ENCODE measurements around the gene PIK3R3.

PIK3R3 gene

DNA sequence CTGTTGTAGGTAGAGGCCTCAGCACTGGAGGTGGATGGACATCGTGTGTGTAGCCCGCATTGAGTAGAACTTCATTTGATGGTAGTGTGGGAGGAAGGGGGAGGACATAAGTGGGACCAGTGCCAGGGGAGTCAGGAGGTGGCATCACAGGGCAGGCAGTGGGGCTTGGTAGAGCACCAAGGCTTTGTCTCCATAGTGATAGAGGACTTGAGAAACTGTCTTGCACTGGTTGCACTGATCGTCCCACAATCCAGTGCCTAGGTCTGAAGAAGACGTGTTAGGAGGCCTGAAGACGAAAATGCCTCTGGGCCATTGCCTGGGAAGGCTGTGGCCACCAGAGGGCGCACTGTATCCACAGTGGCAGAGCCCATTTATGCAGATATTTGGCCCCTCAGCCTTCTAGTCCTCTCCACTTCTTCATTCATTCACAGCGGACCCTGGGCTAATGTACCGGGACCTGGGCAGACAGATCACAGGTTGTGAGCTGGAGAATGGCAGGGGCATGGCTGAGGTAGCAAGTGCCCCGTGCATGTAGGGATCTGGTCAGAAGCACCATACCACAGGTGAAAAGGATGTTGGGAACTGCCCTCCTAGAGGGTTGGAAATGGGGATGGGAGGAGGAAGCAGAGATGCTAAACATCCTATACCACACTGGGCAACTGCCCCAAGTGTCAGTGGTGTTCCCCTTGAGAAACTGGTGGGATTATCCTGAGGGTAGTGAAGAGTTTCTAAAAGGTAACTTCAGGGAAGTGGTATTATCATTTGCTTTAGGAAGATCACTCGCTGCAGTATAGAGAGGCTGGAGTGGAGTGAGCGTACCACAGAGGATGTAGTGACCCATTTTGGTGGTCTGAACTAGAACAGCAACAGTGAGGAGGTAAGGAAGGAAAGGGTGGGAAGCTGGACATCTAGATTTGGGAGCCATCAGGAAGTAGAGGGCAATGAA, 95.3 kb downstream of the PIK3R3 start:
- TF ChIP-seq, protein P1, sequence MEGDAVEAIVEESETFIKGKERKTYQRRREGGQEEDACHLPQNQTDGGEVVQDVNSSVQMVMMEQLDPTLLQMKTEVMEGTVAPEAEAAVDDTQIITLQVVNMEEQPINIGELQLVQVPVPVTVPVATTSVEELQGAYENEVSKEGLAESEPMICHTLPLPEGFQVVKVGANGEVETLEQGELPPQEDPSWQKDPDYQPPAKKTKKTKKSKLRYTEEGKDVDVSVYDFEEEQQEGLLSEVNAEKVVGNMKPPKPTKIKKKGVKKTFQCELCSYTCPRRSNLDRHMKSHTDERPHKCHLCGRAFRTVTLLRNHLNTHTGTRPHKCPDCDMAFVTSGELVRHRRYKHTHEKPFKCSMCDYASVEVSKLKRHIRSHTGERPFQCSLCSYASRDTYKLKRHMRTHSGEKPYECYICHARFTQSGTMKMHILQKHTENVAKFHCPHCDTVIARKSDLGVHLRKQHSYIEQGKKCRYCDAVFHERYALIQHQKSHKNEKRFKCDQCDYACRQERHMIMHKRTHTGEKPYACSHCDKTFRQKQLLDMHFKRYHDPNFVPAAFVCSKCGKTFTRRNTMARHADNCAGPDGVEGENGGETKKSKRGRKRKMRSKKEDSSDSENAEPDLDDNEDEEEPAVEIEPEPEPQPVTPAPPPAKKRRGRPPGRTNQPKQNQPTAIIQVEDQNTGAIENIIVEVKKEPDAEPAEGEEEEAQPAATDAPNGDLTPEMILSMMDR (IDR thresholded peaks at IDR 0.05; ENCODE audit: low read length) = peak; percentile 98
- TF ChIP-seq EZH2 (IDR thresholded peaks at IDR 0.05; ENCODE audit: borderline replicate concordance, low read length) = no peak
- Histone ChIP-seq H3K9me3 (ENCODE audit: low read length) (no peaks in the 10 kb centered on the region), H3K27ac (ENCODE audit: low read depth, low read length, poor library complexity, severe bottlenecking) (no peak overlapping the region), H3K9ac (ENCODE audit: low read length) (no peak overlapping the region), H3K4me3 (ENCODE audit: low read depth, low read length, poor library complexity, severe bottlenecking) (no peak overlapping the region), H3K36me3 (ENCODE audit: insufficient read depth, low read length) (peaks cover 7% of the 10 kb centered on the region; the same call in 1 of the 2 replicates), H2AFZ (ENCODE audit: low read length) (no peak overlapping the region), H3K4me1 (ENCODE audit: insufficient read depth, low read length, severe bottlenecking) (peaks cover 33% of the 10 kb centered on the region), H3K4me2 (ENCODE audit: low read length) (no peak overlapping the region), H3F3A (ENCODE audit: insufficient read depth, low read length) (no peaks in the 10 kb centered on the region), H4K20me1 (ENCODE audit: insufficient read depth, low read length) (no peaks in the 10 kb centered on the region), H3K79me2 (ENCODE audit: insufficient read depth, low read length) (no peaks in the 10 kb centered on the region), H3K9me2 (ENCODE audit: low read depth, low read length) (no peaks in the 10 kb centered on the region), H3K27me3 (ENCODE audit: insufficient read depth, low read length) (no peaks in the 10 kb centered on the region)

DNA sequence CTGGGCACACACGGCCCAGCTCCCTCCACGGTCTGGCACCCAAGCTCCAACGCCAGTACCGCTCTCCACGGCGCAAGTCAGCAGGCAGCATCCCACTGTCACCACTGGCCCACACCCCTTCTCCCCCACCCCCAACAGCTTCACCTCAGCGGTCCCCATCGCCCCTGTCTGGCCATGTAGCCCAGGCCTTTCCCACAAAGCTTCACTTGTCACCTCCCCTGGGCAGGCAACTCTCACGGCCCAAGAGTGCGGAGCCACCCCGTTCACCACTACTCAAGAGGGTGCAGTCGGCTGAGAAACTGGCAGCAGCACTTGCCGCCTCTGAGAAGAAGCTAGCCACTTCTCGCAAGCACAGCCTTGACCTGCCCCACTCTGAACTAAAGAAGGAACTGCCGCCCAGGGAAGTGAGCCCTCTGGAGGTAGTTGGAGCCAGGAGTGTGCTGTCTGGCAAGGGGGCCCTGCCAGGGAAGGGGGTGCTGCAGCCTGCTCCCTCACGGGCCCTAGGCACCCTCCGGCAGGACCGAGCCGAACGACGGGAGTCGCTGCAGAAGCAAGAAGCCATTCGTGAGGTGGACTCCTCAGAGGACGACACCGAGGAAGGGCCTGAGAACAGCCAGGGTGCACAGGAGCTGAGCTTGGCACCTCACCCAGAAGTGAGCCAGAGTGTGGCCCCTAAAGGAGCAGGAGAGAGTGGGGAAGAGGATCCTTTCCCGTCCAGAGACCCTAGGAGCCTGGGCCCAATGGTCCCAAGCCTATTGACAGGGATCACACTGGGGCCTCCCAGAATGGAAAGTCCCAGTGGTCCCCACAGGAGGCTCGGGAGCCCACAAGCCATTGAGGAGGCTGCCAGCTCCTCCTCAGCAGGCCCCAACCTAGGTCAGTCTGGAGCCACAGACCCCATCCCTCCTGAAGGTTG, 97.6 kb downstream of the PIK3R3 start:
- Histone ChIP-seq H2AFZ (ENCODE audit: low read length) (no peak overlapping the region), H3F3A (ENCODE audit: insufficient read depth, low read length) (no peaks in the 10 kb centered on the region), H3K27me3 (ENCODE audit: insufficient read depth, low read length) (no peaks in the 10 kb centered on the region), H3K9ac (ENCODE audit: low read length) (no peak overlapping the region), H4K20me1 (ENCODE audit: insufficient read depth, low read length) (no peaks in the 10 kb centered on the region), H3K36me3 (ENCODE audit: insufficient read depth, low read length) (peaks cover 29% of the 10 kb centered on the region), H3K9me3 (ENCODE audit: low read length) (no peaks in the 10 kb centered on the region), H3K4me2 (ENCODE audit: low read length) (no peak overlapping the region), H3K9me2 (ENCODE audit: low read depth, low read length) (no peaks in the 10 kb centered on the region), H3K27ac (ENCODE audit: low read depth, low read length, poor library complexity, severe bottlenecking) (no peak overlapping the region), H3K79me2 (ENCODE audit: insufficient read depth, low read length) (no peaks in the 10 kb centered on the region), H3K4me3 (ENCODE audit: low read depth, low read length, poor library complexity, severe bottlenecking) (no peak overlapping the region), H3K4me1 (ENCODE audit: insufficient read depth, low read length, severe bottlenecking) (peaks cover 11% of the 10 kb centered on the region)
- TF ChIP-seq EZH2 (IDR thresholded peaks at IDR 0.05; ENCODE audit: borderline replicate concordance, low read length) = no peak
- TF ChIP-seq, protein P1 (IDR thresholded peaks at IDR 0.05; ENCODE audit: low read length) = no peak

DNA sequence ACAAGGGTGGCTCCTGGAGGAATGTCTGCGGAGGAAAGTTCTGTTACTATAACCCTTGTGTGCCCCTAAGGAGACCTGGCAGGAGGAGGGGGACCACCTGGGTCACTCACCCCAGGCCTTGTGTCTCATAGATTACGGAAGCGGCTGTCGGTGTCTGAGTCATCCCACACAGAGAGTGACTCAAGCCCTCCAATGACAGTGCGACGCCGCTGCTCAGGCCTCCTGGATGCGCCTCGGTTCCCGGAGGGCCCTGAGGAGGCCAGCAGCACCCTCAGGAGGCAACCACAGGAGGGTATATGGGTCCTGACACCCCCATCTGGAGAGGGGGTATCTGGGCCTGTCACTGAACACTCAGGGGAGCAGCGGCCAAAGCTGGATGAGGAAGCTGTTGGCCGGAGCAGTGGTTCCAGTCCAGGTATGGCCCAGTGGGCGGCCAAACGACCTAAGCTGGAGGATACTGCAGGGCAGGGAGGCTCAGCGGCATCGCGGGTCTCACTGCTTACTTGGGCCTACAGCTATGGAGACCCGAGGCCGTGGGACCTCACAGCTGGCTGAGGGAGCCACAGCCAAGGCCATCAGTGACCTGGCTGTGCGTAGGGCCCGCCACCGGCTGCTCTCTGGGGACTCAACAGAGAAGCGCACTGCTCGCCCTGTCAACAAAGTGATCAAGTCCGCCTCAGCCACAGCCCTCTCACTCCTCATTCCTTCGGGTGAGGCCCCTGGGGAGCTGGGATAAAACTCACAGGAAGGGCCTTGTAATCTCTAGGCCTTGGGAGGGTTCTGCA, 101.4 kb downstream of the PIK3R3 start:
- H3K79me2 ChIP-seq (ENCODE audit: insufficient read depth, low read length) = no peaks in the 10 kb centered on the region
- H3K4me2 ChIP-seq (ENCODE audit: low read length) = no peak overlapping the region
- H2AFZ ChIP-seq (ENCODE audit: low read length) = no peak overlapping the region
- no peaks in the 10 kb centered on the region for H3F3A ChIP-seq (ENCODE audit: insufficient read depth, low read length)
- TF ChIP-seq EZH2 (IDR thresholded peaks at IDR 0.05; ENCODE audit: borderline replicate concordance, low read length) = no peak
- TF ChIP-seq, protein P1 (IDR thresholded peaks at IDR 0.05; ENCODE audit: low read length) = no peak
- no peaks in the 10 kb centered on the region for H4K20me1 ChIP-seq (ENCODE audit: insufficient read depth, low read length)
- H3K4me3 ChIP-seq (ENCODE audit: low read depth, low read length, poor library complexity, severe bottlenecking) = no peak overlapping the region
- H3K27ac ChIP-seq (ENCODE audit: low read depth, low read length, poor library complexity, severe bottlenecking) = no peak overlapping the region
- H3K9me3 ChIP-seq (ENCODE audit: low read length) = no peaks in the 10 kb centered on the region
- no peaks in the 10 kb centered on the region for H3K27me3 ChIP-seq (ENCODE audit: insufficient read depth, low read length)
- peaks cover 51% of the 10 kb centered on the region for H3K36me3 ChIP-seq (ENCODE audit: insufficient read depth, low read length)
- H3K9ac ChIP-seq (ENCODE audit: low read length) = no peak overlapping the region
- no peaks in the 10 kb centered on the region for H3K9me2 ChIP-seq (ENCODE audit: low read depth, low read length)
- H3K4me1 ChIP-seq (ENCODE audit: insufficient read depth, low read length, severe bottlenecking) = no peaks in the 10 kb centered on the region

Data from OCI-LY1 (cell line).